Colonic mucosa (tissue), 4 donors: Measurements from ENCODE around the gene CMPK1. TPM values are rescaled to one million over a fixed set of nuclear protein-coding genes. Genes with fewer than 3 reads are reported as not detected.
A peak's percentile ranks its signal among the peaks of the same experiment; 100 is the strongest.

Experiments
- DNase-seq: peaks from one replicate; pipeline ENCODE4 v3.0.0-alpha.2; 2020
- H3K27ac ChIP-seq: fragments of 200-600 bp; one replicate; pipeline ENCODE4 v1.8.0; 2021
- H3K27me3 ChIP-seq: fragments of 200-600 bp; one replicate; pipeline ENCODE4 v1.8.0; 2021
- H3K36me3 ChIP-seq: fragments of 200-600 bp; one replicate; pipeline ENCODE4 v1.8.0; 2021
- H3K4me1 ChIP-seq: fragments of 200-600 bp; one replicate; pipeline ENCODE4 v1.8.0; 2021; ENCODE audit warnings: mild to moderate bottlenecking
- H3K4me3 ChIP-seq: fragments of 200-600 bp; one replicate; pipeline ENCODE4 v1.8.0; 2021
- H3K9ac ChIP-seq, 2 donors: one replicate each; pipeline ENCODE4 v1.7.0; 2013; ENCODE audit warnings: control low read depth in 2 of 2, low read depth in 2 of 2, low read length in 2 of 2
- H3K9me3 ChIP-seq: fragments of 200-600 bp; one replicate; pipeline ENCODE4 v1.8.0; 2021
- intact Hi-C: fragments of 100-400 bp; cut with DNase I; formaldehyde crosslinking; loops from one replicate; pipeline ENCODE4 v1.14.1; 2022
- total RNA-seq, 2 donors: library from RNA; stranded (reverse); fragmentation: NEBNext Ultra II Directional in 1 of 2; extraction: Animal tissue kit (Norgen Biotek cat#: 25700) in 1 of 2; gene quantifications; one replicate each; pipeline ENCODE4 v1.2.1, GENCODE V29; 2021
- TF ChIP-seq, protein P1 (sequence below): fragments of 200-600 bp; IDR thresholded peaks from one replicate; pipeline ENCODE4 v1.8.0; 2022; ENCODE audit warnings: antibody characterized with exemption, mild to moderate bottlenecking
- donor health status: healthy.
- donor health status: DM: no; HTN: no; CAD: no.
- donor health status: DM: no; HTN: no; CAD: no.

CMPK1 gene
- total RNA-seq, 2 donors from 2014 or later, result 172 to 254 TPM

DNA sequence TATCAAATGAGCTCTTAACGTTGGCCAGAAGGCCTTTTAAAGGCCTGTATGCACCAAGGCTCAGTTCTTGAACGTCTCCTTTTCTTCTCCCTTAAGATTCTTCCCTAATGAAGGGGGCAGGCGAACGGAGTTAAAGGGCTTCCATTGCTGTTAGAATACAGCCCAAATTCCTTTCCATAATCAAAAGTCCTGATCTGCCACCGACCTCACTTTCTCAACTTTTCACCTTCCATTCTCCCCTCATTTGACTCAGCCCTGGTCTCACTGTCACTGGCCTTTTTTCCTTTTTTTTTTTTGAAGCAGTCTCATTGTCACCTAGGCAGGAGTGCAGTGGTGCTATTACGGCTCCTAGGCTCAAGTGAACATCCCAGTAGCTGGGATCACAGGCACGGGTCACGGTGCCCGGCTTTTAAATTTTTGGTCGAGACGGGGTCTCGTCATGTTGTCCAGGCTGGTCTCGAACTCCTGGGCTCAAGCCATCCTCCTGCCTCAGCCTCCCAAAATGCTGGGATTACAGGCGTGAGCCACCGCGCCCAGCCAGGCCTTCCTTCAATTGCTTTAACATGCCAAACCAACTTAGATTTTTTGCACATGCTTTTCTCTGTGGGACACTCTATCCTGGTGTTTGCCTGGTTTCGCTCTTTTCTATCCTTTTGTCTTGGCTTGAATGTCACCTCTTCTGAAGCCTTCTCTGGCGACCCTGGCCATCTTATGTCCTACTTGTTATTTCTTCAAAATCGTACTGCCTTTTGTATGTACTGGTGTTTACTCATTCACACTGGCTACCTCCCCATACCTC lies 612 bp upstream of the CMPK1 start:
- peak overlapping the region; percentile 94 for H3K27ac ChIP-seq
- TF ChIP-seq, protein P1, sequence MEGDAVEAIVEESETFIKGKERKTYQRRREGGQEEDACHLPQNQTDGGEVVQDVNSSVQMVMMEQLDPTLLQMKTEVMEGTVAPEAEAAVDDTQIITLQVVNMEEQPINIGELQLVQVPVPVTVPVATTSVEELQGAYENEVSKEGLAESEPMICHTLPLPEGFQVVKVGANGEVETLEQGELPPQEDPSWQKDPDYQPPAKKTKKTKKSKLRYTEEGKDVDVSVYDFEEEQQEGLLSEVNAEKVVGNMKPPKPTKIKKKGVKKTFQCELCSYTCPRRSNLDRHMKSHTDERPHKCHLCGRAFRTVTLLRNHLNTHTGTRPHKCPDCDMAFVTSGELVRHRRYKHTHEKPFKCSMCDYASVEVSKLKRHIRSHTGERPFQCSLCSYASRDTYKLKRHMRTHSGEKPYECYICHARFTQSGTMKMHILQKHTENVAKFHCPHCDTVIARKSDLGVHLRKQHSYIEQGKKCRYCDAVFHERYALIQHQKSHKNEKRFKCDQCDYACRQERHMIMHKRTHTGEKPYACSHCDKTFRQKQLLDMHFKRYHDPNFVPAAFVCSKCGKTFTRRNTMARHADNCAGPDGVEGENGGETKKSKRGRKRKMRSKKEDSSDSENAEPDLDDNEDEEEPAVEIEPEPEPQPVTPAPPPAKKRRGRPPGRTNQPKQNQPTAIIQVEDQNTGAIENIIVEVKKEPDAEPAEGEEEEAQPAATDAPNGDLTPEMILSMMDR, result no peak
- H3K9me3 ChIP-seq, result no peaks in the 10 kb centered on the region
- H3K9ac ChIP-seq, result peak overlapping the region; percentile 85 to 98
- H3K36me3 ChIP-seq, result no peaks in the 10 kb centered on the region
- peak overlapping the region; percentile 67 for H3K4me3 ChIP-seq
- H3K27me3 ChIP-seq, result no peaks in the 10 kb centered on the region
- peaks cover 10% of the 10 kb centered on the region for H3K4me1 ChIP-seq
- DNase-seq, result no peak
- intact Hi-C loops, result loop anchor here (5.0 kb wide), 1 partner anchor 141 kb away; the partner anchor contains the start of gene PDZK1IP1

DNA sequence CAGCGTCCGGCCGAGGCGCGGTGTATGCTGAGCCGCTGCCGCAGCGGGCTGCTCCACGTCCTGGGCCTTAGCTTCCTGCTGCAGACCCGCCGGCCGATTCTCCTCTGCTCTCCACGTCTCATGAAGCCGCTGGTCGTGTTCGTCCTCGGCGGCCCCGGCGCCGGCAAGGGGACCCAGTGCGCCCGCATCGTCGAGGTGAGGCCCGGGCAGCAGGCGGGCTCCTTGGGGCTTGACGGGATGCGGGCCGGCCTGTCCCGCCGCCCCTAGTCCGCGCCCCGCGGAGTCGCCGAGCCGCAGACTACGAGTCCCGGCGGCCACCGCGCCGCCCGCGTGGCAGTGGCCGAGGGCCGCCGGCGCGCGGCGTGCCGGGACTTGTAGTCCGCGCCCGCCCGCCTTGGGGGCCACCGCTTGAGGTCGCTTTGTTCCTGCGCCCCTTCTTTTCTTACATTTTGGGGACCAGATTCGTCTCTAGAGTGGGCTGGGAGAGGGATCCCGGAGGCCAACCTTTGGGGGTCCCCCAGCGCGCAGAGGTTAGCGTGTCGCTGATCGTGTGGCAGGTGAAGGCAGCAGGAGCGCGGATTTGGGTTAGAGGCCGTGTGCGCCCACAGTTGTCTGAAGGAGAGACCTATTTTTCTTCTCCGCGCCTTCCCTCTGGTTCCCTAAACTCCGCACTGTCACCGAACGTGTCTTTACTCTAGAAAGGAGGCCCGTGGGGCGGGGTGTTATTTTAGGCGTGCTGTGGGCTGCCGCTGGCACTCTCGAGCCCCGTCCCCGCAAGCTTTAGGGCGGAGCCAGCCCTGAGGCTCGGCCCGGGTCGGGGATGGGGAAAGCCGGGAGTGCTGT lies 553 bp downstream of the CMPK1 start:
- peak overlapping the region; percentile 96 to 98 for H3K9ac ChIP-seq
- H3K9me3 ChIP-seq, result no peaks in the 10 kb centered on the region
- TF ChIP-seq, protein P1, result no peak
- H3K27me3 ChIP-seq, result no peaks in the 10 kb centered on the region
- DNase-seq, result peak; percentile 89
- H3K27ac ChIP-seq, result peak overlapping the region; percentile 94
- peak overlapping the region; percentile 67 for H3K4me3 ChIP-seq
- H3K36me3 ChIP-seq, result no peaks in the 10 kb centered on the region
- intact Hi-C loops, result loop anchor here (5.0 kb wide), 1 partner anchor 142 kb away; the partner anchor contains the start of gene PDZK1IP1
- peaks cover 10% of the 10 kb centered on the region for H3K4me1 ChIP-seq

DNA sequence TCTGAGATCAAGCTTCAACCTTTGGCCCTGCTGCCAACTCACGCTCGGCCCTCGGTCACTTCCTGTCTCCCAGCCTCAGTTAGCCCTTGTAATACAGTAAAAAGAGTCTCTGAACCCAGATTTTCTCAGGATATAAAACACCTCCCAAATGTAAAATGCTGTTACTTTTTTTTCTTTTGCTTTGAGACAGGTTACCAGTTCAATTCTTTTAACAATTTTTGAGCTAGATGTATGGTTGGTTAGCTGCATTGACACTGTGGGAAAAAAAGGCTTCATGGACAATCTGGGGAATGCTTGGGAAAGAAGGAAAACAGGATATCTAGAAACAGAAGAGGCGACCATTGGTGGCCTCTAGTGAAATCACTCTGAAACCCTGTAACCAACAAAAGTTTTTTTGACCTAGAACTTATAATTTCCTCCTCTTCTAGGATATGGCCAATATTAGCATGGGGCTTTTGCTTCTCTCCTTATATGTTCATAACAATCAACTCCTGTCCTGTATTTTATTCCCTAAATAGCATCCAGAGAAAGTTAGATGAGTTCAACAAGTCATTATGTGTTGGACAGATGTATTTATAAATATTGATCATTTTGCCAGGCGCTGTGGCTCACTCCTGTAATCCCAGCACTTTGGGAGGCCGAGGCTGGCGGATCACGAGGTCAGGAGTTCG lies 1.3 kb downstream of the CMPK1 start:
- peak overlapping the region; percentile 94 for H3K27ac ChIP-seq
- intact Hi-C loops, result loop anchor here (5.0 kb wide), 1 partner anchor 143 kb away; the partner anchor contains the start of gene PDZK1IP1
- peak overlapping the region; percentile 67 for H3K4me3 ChIP-seq
- H3K9me3 ChIP-seq, result no peaks in the 10 kb centered on the region
- no peaks in the 10 kb centered on the region for H3K36me3 ChIP-seq
- H3K4me1 ChIP-seq, result peaks cover 10% of the 10 kb centered on the region
- TF ChIP-seq, protein P1, result no peak
- H3K27me3 ChIP-seq, result no peaks in the 10 kb centered on the region
- peak overlapping the region; percentile 96 to 98 for H3K9ac ChIP-seq
- no peak for DNase-seq

DNA sequence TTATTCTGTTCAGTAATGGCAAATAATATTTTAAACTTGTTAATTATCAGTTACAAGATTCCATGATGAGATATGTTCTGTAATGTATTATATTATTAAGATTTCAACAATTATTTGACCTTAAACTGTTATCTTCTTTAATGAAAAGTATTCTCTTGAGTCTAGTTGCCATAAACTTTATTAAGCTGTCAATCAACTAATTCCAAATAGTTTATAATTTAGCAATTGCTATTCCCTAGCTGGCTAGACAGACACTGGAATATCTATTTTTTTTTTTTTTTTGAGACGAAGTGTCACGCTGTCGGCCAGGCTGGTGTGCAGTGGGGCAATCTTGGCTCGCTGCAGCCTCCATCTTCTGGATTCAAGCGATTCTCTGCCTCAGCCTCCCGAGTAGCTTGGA lies 3.8 kb downstream of the CMPK1 start:
- intact Hi-C loops, result no loop called here
- Histone ChIP-seq H3K27me3 (no peaks in the 10 kb centered on the region), H3K27ac (no peak overlapping the region), H3K9ac (no peak overlapping the region), H3K36me3 (no peaks in the 10 kb centered on the region), H3K4me1 (peaks cover 5% of the 10 kb centered on the region), H3K4me3 (no peak overlapping the region), H3K9me3 (no peaks in the 10 kb centered on the region)
- TF ChIP-seq, protein P1, result no peak
- no peak for DNase-seq
